MCF 10A (cell line): Measurements from ENCODE around the gene GJC3. TPM values are rescaled to one million over a fixed set of nuclear protein-coding genes. Genes with fewer than 3 reads are reported as not detected.

Experiments used
- BruUV-seq: library from RNA; stranded (reverse); fragments of 400-500 nt; replicated peaks from 2 replicates; lab custom pipeline; 2021; lab: Mats Ljungman, UMichigan
- CTCF ChIA-PET: fragments of 300-600 bp; sonication (Branson Sonifier 250); formaldehyde crosslinking; extraction: SDS; loops from one replicate; lab custom pipeline; 2021; ENCODE audit warnings: antibody characterized with exemption, inconsistent platforms; lab: Yijun Ruan, JAX
- POLR2A ChIA-PET: fragments of 300-600, 350-650 bp; sonication (Branson Sonifier 250); formaldehyde crosslinking; extraction: SDS; loops from one replicate; lab custom pipeline; 2020; ENCODE audit warnings: antibody characterized with exemption, inconsistent platforms; lab: Yijun Ruan, JAX
- DNase-seq: peaks from one replicate; pipeline ENCODE4 v3.0.0-alpha.2; 2018; ENCODE audit not compliant: unreplicated experiment
- H3K27ac Mint-ChIP-seq: one replicate; pipeline ENCODE4 v1.8.0; 2022; ENCODE audit warnings: mild to moderate bottlenecking, low read depth, mixed read lengths; ENCODE audit not compliant: unreplicated experiment
- H3K27me3 Mint-ChIP-seq: one replicate; pipeline ENCODE4 v1.8.0; 2022; ENCODE audit warnings: mixed read lengths; ENCODE audit not compliant: insufficient read depth, unreplicated experiment
- H3K36me3 Mint-ChIP-seq: one replicate; pipeline ENCODE4 v1.8.0; 2022; ENCODE audit warnings: mild to moderate bottlenecking, moderate library complexity, mixed read lengths; ENCODE audit not compliant: insufficient read depth, unreplicated experiment
- H3K4me1 Mint-ChIP-seq: one replicate; pipeline ENCODE4 v1.8.0; 2022; ENCODE audit warnings: mixed read lengths; ENCODE audit not compliant: insufficient read depth, unreplicated experiment
- H3K4me3 Mint-ChIP-seq: one replicate; pipeline ENCODE4 v1.8.0; 2022; ENCODE audit warnings: mild to moderate bottlenecking, moderate library complexity, mixed read lengths; ENCODE audit not compliant: unreplicated experiment
- H3K9me3 Mint-ChIP-seq: one replicate; pipeline ENCODE4 v1.8.0; 2022; ENCODE audit warnings: mixed read lengths; ENCODE audit not compliant: unreplicated experiment
- CTCF ChIP-seq: fragments of 200-600 bp; IDR thresholded peaks from one replicate; pipeline ENCODE4 v1.8.0; 2022; ENCODE audit warnings: antibody characterized with exemption, mild to moderate bottlenecking; ENCODE audit not compliant: unreplicated experiment
- intact Hi-C: fragments of 100-400 bp; cut with micrococcal nuclease; formaldehyde crosslinking; loops from 2 replicates; pipeline ENCODE4 v1.14.1; 2022
- total RNA-seq: library from RNA; stranded (reverse); gene quantifications from 2 replicates; pipeline ENCODE4 v1.2.3, GENCODE V29; 2022

Gene GJC3
- total RNA-seq, 1 experiment from 2014 or later, result not detected

GRCh38 chr7:99881370-99881769 is 48.0 kb downstream of the GJC3 start:
- CTCF ChIA-PET, result interaction anchor here (1.8 kb wide), 1 partner anchor 17 kb away, joined by 6 read pairs; no protein-coding TSS in a partner anchor
- no peaks in the 10 kb centered on the region for H3K27me3 Mint-ChIP-seq
- intact Hi-C loops, result no loop called here
- no TSS peak for BruUV-seq
- H3K4me3 Mint-ChIP-seq, result no peak overlapping the region
- H3K27ac Mint-ChIP-seq, result no peak overlapping the region
- TF ChIP-seq CTCF, result no peak
- peaks cover 5% of the 10 kb centered on the region for H3K4me1 Mint-ChIP-seq
- POLR2A ChIA-PET, result interaction anchor here (0.7 to 0.8 kb wide), 2 partner anchors 9 to 15 kb away, joined by 3 read pairs; no protein-coding TSS in a partner anchor
- H3K9me3 Mint-ChIP-seq, result peaks cover 9% of the 10 kb centered on the region
- H3K36me3 Mint-ChIP-seq, result peaks cover 6% of the 10 kb centered on the region
- DNase-seq, result no peak

- ChIA-PET POLR2A (interaction anchor here (1.0 kb wide), 1 partner anchor 9 kb away, joined by 3 read pairs; no protein-coding TSS in a partner anchor), CTCF (interaction anchor here (0.5 to 0.6 kb wide), 3 partner anchors 8 to 243 kb away, joined by 3 read pairs; no protein-coding TSS in a partner anchor)
- H3K9me3 Mint-ChIP-seq, result no peaks in the 10 kb centered on the region
- no peaks in the 10 kb centered on the region for H3K27me3 Mint-ChIP-seq
- H3K27ac Mint-ChIP-seq, result no peak within 1 kb of the TSS
- H3K4me3 Mint-ChIP-seq, result no peak within 1 kb of the TSS
- no TSS peak for BruUV-seq
- H3K36me3 Mint-ChIP-seq, result no peaks in the 10 kb centered on the region
- no peak for DNase-seq
- TF ChIP-seq CTCF, result no peak
- intact Hi-C loops, result no loop called here
- no peaks in the 10 kb centered on the region for H3K4me1 Mint-ChIP-seq
Observed at GRCh38 chr7:99876933-99877332, 52.5 kb downstream of the GJC3 start, which contains the start of gene OR2AE1. Gene OR2AE1, minus strand, starts transcription at chr7:99877033. Its CDS starts 0 bp downstream, at chr7:99877033.

- CTCF ChIA-PET, result interaction anchor here (0.5 to 0.6 kb wide), 2 partner anchors 8 to 242 kb away, joined by 3 read pairs; no protein-coding TSS in a partner anchor
- H3K4me1 Mint-ChIP-seq, result no peaks in the 10 kb centered on the region
- intact Hi-C loops, result no loop called here
- no peaks in the 10 kb centered on the region for H3K36me3 Mint-ChIP-seq
- BruUV-seq, result no TSS peak
- no peak for TF ChIP-seq CTCF
- H3K27me3 Mint-ChIP-seq, result no peaks in the 10 kb centered on the region
- no peak overlapping the region for H3K4me3 Mint-ChIP-seq
- no peaks in the 10 kb centered on the region for H3K9me3 Mint-ChIP-seq
- POLR2A ChIA-PET, result no interaction called here
- DNase-seq, result no peak
- H3K27ac Mint-ChIP-seq, result no peak overlapping the region
Observed at GRCh38 chr7:99876491-99876890, 52.9 kb downstream of the GJC3 start.

Other genes starting within 250 kb of the GJC3 start
- 0.58 and 0.83 TPM in 2 replicates for gene CYP3A5, start 249.6 kb downstream of the GJC3 start, total RNA-seq
- not detected in 2 replicates for gene CYP3A7, start 194.4 kb downstream of the GJC3 start, total RNA-seq
- gene CYP3A4, start 145.4 kb downstream of the GJC3 start, total RNA-seq, result not detected in 2 replicates
- gene CYP3A43, start 101.6 kb downstream of the GJC3 start, total RNA-seq, result not detected in 2 replicates
- gene OR2AE1, start 52.6 kb downstream of the GJC3 start, total RNA-seq, result not detected in 2 replicates
- gene TRIM4, start 10.1 kb downstream of the GJC3 start, total RNA-seq, result 28.1 and 28.2 TPM in 2 replicates
- gene AZGP1, start 46.4 kb upstream of the GJC3 start, total RNA-seq, result 0.58 and 0.59 TPM in 2 replicates
- gene ZKSCAN1, start 86.0 kb upstream of the GJC3 start, total RNA-seq, result 80.2 and 86.2 TPM in 2 replicates
- gene ZSCAN21, start 120.2 kb upstream of the GJC3 start, total RNA-seq, result 13.8 and 14.7 TPM in 2 replicates
- 23.7 and 24.8 TPM in 2 replicates for gene ZNF3, start 152.1 kb upstream of the GJC3 start, total RNA-seq
- 85.2 and 103 TPM in 2 replicates for gene COPS6, start 159.3 kb upstream of the GJC3 start, total RNA-seq
- gene MCM7, start 171.8 kb upstream of the GJC3 start, total RNA-seq, result 38.5 and 67.8 TPM in 2 replicates
- 13.5 and 13.6 TPM in 2 replicates for gene AP4M1, start 172.0 kb upstream of the GJC3 start, total RNA-seq
- gene TAF6, start 189.7 kb upstream of the GJC3 start, total RNA-seq, result 47.2 and 58.9 TPM in 2 replicates
- 2.9 and 3.0 TPM in 2 replicates for gene CNPY4, start 190.0 kb upstream of the GJC3 start, total RNA-seq
- gene MBLAC1, start 197.3 kb upstream of the GJC3 start, total RNA-seq, result 2.5 and 3.2 TPM in 2 replicates
- gene LAMTOR4, start 219.3 kb upstream of the GJC3 start, total RNA-seq, result 76.6 and 87.3 TPM in 2 replicates
- gene TRAPPC14, start 229.1 kb upstream of the GJC3 start, total RNA-seq, result 18.0 and 21.7 TPM in 2 replicates
- gene GAL3ST4, start 239.0 kb upstream of the GJC3 start, total RNA-seq, result 0.17 and 0.26 TPM in 2 replicates
- 0.65 and 1.0 TPM in 2 replicates for gene GPC2, start 247.8 kb upstream of the GJC3 start, total RNA-seq
- 1.1 and 1.5 TPM in 2 replicates for gene STAG3, start 248.3 kb upstream of the GJC3 start, total RNA-seq